Liver (tissue), 3 donors: ENCODE data around the gene MISP.

Source experiments
- ATF3 ChIP-seq: IDR thresholded peaks from 2 replicates; pipeline ENCODE4 v1.6.1; 2016; ENCODE audit warnings: antibody characterized with exemption
- CTCF ChIP-seq: fragments of 150-350 bp; IDR thresholded peaks from 2 replicates; pipeline ENCODE4 v1.5.1; 2017; ENCODE audit warnings: improper control_type of control experiment, low read depth, low read length; ENCODE audit not compliant: missing input control
- donor health status: healthy.
- donor health status: healthy.

GRCh38 chr19:742540-743075 is 8.3 kb upstream of the MISP start:
- TF ChIP-seq CTCF, result no peak
- TF ChIP-seq ATF3, result no peak
